Measurements from ENCODE around the gene ANKRD33B. TPM values are rescaled to one million over a fixed set of nuclear protein-coding genes. Genes with fewer than 3 reads are reported as not detected.
A peak's percentile ranks its signal among the peaks of the same experiment; 100 is the strongest.

The ANKRD33B gene
- total and polyA plus RNA-seq, 10 donors: 2.0 to 37.8 (median 24.6) TPM

DNA sequence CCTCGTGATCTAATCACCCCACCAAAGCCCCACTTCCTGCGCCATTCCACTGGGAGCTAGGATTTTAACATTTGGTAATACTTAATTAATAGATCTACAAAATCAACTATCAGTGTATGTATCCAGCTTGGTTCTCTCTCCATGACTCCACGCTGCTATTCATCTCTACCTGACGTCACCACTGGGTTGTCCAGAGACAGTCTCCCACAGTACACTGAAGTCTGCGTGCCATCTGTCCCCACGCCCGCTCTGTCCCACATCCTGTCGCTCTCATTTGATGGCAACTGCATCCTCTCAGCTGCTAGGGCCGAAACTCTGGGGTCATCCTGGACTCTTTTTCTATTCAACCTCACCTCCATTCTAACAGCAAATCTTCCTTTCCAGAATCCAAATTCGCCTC lies 53.2 kb downstream of the ANKRD33B start:
- Histone ChIP-seq H3K27me3 (replicated peaks in 1 of 7) (no peaks in the 10 kb centered on the region), H3K4me1 (peaks cover 0 to 13% (median 2%) of the 10 kb centered on the region in 6 donors), H3K9me3 (peaks cover 0 to 9% (median 3%) of the 10 kb centered on the region in 8 donors), H3K36me3 (peaks cover 0 to 31% (median 3%) of the 10 kb centered on the region in 6 donors), H3K4me3 (no peak overlapping the region), H3K27ac (no peak overlapping the region)
- DNase-seq: peak; percentile 48
- WGBS, 5 donors: 78 to 89% (median 83%) methylated on average over 9 to 10 of the region's 10 CpGs
- TF ChIP-seq, protein P1, sequence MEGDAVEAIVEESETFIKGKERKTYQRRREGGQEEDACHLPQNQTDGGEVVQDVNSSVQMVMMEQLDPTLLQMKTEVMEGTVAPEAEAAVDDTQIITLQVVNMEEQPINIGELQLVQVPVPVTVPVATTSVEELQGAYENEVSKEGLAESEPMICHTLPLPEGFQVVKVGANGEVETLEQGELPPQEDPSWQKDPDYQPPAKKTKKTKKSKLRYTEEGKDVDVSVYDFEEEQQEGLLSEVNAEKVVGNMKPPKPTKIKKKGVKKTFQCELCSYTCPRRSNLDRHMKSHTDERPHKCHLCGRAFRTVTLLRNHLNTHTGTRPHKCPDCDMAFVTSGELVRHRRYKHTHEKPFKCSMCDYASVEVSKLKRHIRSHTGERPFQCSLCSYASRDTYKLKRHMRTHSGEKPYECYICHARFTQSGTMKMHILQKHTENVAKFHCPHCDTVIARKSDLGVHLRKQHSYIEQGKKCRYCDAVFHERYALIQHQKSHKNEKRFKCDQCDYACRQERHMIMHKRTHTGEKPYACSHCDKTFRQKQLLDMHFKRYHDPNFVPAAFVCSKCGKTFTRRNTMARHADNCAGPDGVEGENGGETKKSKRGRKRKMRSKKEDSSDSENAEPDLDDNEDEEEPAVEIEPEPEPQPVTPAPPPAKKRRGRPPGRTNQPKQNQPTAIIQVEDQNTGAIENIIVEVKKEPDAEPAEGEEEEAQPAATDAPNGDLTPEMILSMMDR (IDR thresholded peaks at IDR 0.05 in 8 of 11, conservative IDR thresholded peaks at IDR 0.05 in 3 of 11): no peak
- TF ChIP-seq POLR2AphosphoS5 (IDR thresholded peaks at IDR 0.05) (no peak), POLR2A (IDR thresholded peaks at IDR 0.05) (no peak)
- intact Hi-C loops (cut with DNase I; ENCODE audit: low total_unique reads): no loop called here

DNA sequence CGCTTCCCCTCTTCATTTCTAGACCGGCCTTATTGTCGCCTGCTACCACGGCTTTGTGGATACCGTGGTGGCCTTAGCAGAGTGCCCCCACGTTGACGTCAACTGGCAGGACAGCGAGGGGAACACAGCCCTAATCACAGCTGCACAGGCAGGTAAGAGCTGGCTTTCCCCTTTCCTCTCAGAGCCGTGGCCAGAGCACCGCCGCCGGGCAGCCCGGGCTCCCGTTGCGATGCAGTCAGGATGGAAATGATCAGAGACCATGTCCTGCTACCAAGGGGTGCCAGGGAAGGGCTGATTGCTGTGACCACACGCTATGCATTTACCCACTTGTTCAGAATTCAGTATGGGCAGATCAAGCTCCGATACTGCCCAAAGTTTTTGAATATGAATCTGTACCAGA lies 54.4 kb downstream of the ANKRD33B start:
- no peak overlapping the region for H3K4me3 ChIP-seq

DNA sequence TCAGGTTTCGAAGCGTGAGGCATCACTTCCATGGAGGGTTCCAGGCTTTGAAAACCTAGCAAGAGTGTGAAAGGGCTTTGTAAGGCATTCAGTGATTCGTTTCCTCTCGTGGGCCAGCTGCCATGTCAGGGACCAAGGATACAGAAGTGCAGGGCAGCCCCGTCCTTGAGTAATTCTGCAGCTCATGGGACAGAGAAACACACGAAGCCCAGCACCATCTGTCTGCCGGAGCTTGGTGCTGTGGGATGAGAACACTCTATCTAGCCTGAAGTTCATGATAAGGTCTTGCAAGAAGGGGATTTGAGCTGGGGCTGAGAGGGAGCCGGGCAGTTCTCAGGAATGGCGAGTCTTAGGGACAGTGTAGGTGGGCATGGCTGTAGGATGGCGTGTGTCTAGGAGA lies 55.8 kb downstream of the ANKRD33B start:
- intact Hi-C loops (cut with DNase I; ENCODE audit: low total_unique reads): loop anchor here (10.0 kb wide), 1 partner anchor 45 kb away; no protein-coding TSS in a partner anchor

More for the DNA sequence above, 54.4 kb downstream of the ANKRD33B start:
- TF ChIP-seq POLR2A (IDR thresholded peaks at IDR 0.05): no peak
- TF ChIP-seq POLR2AphosphoS5 (IDR thresholded peaks at IDR 0.05): no peak
- TF ChIP-seq, protein P1 (IDR thresholded peaks at IDR 0.05 in 8 of 11, conservative IDR thresholded peaks at IDR 0.05 in 3 of 11): no peak
- Histone ChIP-seq H3K27ac (no peak overlapping the region), H3K27me3 (replicated peaks in 1 of 7) (no peaks in the 10 kb centered on the region), H3K36me3 (peaks cover 0 to 31% (median 3%) of the 10 kb centered on the region in 6 donors), H3K9me3 (peaks cover 0 to 9% (median 3%) of the 10 kb centered on the region in 8 donors), H3K4me1 (peaks cover 0 to 15% (median 5%) of the 10 kb centered on the region in 6 donors)
- peak; percentile 50 for DNase-seq
- 88 to 96% (median 96%) methylated on average over 10 to 17 of the region's 17 CpGs for WGBS, 5 donors
- intact Hi-C loops (cut with DNase I; ENCODE audit: low total_unique reads): no loop called here

DNA sequence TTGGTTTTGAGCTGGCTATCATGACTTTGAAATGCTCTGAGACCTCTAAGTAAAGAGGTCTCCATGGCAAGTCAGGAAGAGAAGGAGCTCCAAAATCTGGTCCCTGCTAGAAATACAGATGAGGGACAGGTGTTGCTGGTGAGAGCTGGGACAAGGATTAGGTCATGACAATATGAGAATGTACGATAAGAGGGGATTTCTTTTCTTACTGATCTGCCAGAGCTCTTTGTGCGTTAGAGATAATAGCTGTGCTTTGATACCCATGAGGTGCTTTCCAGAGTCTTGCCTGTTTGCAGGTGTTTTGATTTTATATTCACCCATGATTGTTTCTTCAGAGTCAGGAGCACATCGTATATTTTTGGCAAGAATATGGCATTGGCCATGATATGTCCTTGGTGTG lies 56.5 kb downstream of the ANKRD33B start:
- Histone ChIP-seq H3K9me3 (peaks cover 0 to 9% (median 3%) of the 10 kb centered on the region in 8 donors), H3K36me3 (peaks cover 0 to 31% (median 3%) of the 10 kb centered on the region in 6 donors), H3K27ac (no peak overlapping the region), H3K4me1 (peaks cover 0 to 29% (median 9%) of the 10 kb centered on the region in 6 donors), H3K27me3 (replicated peaks in 1 of 7) (no peaks in the 10 kb centered on the region), H3K4me3 (no peak overlapping the region)
- intact Hi-C loops (cut with DNase I; ENCODE audit: low total_unique reads): loop anchor here (10.0 kb wide), 1 partner anchor 46 kb away; no protein-coding TSS in a partner anchor
- WGBS, 5 donors: 62 to 76% (median 72%) methylated on average over 3 of the region's 3 CpGs
- no peak for TF ChIP-seq POLR2AphosphoS5 (IDR thresholded peaks at IDR 0.05)
- TF ChIP-seq POLR2A (IDR thresholded peaks at IDR 0.05): no peak
- TF ChIP-seq, protein P1 (IDR thresholded peaks at IDR 0.05 in 8 of 11, conservative IDR thresholded peaks at IDR 0.05 in 3 of 11): no peak
- DNase-seq: no peak

More for the DNA sequence above, 55.8 kb downstream of the ANKRD33B start:
- Histone ChIP-seq H3K36me3 (peaks cover 0 to 31% (median 3%) of the 10 kb centered on the region in 6 donors), H3K4me1 (peaks cover 0 to 22% (median 6%) of the 10 kb centered on the region in 6 donors), H3K4me3 (no peak overlapping the region), H3K27me3 (replicated peaks in 1 of 7) (no peaks in the 10 kb centered on the region), H3K27ac (no peak overlapping the region), H3K9me3 (peaks cover 0 to 9% (median 3%) of the 10 kb centered on the region in 8 donors)
- 68 to 90% (median 80%) methylated on average over 10 of the region's 10 CpGs for WGBS, 5 donors
- TF ChIP-seq, protein P1 (IDR thresholded peaks at IDR 0.05 in 8 of 11, conservative IDR thresholded peaks at IDR 0.05 in 3 of 11): no peak
- TF ChIP-seq POLR2A (IDR thresholded peaks at IDR 0.05): no peak
- TF ChIP-seq POLR2AphosphoS5 (IDR thresholded peaks at IDR 0.05): no peak
- peak; percentile 69 for DNase-seq
